Activated CD4-positive, alpha-beta T cell treated with anti-CD3 and anti-CD28 coated beads for 24 hours (primary cell): ENCODE measurements around the gene ADGRL1.

Experiments used
- DNase-seq, 2 donors: peaks; one replicate each; pipeline ENCODE4 v3.0.0-alpha.2; 2020; ENCODE audit warnings: low read depth in 2 of 2

Gene ADGRL1

GRCh38 chr19:14139944-14140343 lies 66.0 kb downstream of the ADGRL1 start:
- DNase-seq, result no peak

- DNase-seq, result no peak
These were observed 67.2 kb downstream of the ADGRL1 start for GRCh38 chr19:14138576-14139265.

GRCh38 chr19:14136509-14137281 lies 69.3 kb downstream of the ADGRL1 start, which contains the start of gene ASF1B:
ASF1B (minus strand) TSS chr19:14136589; CDS start chr19:14136456, 133 bp downstream.
- DNase-seq, result peak; percentile 93 to 94

- DNase-seq, result no peak
These were observed 69.9 kb downstream of the ADGRL1 start for GRCh38 chr19:14135985-14136508.

GRCh38 chr19:14135355-14135754 lies 70.6 kb downstream of the ADGRL1 start:
- DNase-seq, result no peak

- DNase-seq, result no peak
These were observed 78.0 kb downstream of the ADGRL1 start for GRCh38 chr19:14127929-14128509.

GRCh38 chr19:14127176-14127575 lies 78.8 kb downstream of the ADGRL1 start:
- DNase-seq, result no peak

- DNase-seq, result no peak
These were observed 83.0 kb downstream of the ADGRL1 start for GRCh38 chr19:14122924-14123323.

- DNase-seq, result no peak
These were observed 85.5 kb downstream of the ADGRL1 start for GRCh38 chr19:14120497-14120780.

- no peak for DNase-seq
These were observed 86.1 kb downstream of the ADGRL1 start for GRCh38 chr19:14119644-14120496.

GRCh38 chr19:14119146-14119545 lies 86.8 kb downstream of the ADGRL1 start:
- no peak for DNase-seq

- no peak for DNase-seq
These were observed 87.6 kb downstream of the ADGRL1 start for GRCh38 chr19:14118165-14119051.

- peak; percentile 96 to 97 for DNase-seq
These were observed 88.3 kb downstream of the ADGRL1 start, which contains the start of gene PRKACA for GRCh38 chr19:14117668-14118164. PRKACA (minus strand) TSS chr19:14117762; CDS start chr19:14117547, 215 bp downstream.

GRCh38 chr19:14116918-14117578 lies 88.9 kb downstream of the ADGRL1 start:
- DNase-seq, result no peak

GRCh38 chr19:14116525-14116917 lies 89.4 kb downstream of the ADGRL1 start:
- no peak for DNase-seq

- no peak for DNase-seq
These were observed 90.2 kb downstream of the ADGRL1 start for GRCh38 chr19:14115756-14116155.

- peak; percentile 27 to 38 for DNase-seq
These were observed 91.1 kb downstream of the ADGRL1 start for GRCh38 chr19:14114854-14115253.

- no peak for DNase-seq
These were observed 91.5 kb downstream of the ADGRL1 start for GRCh38 chr19:14114439-14114838.

- peak in 1 of 2 donors; percentile 44 for DNase-seq
These were observed 92.1 kb downstream of the ADGRL1 start for GRCh38 chr19:14113762-14114414.
